Hindlimb muscle (tissue), 1 donor: Measurements from ENCODE around the gene OR56B4. TPM values are rescaled to one million over a fixed set of nuclear protein-coding genes. Genes with fewer than 3 reads are reported as not detected.

Source experiments
- DNase-seq: peaks from one replicate; pipeline ENCODE4 v3.0.0-alpha.2; 2013
- polyA plus RNA-seq: library from polyadenylated mRNA; unstranded; fragments of 120-200 nt; gene quantifications from one replicate; pipeline ENCODE4 v1.2.1, GENCODE V29; 2013; ENCODE audit not compliant: insufficient read length

Gene OR56B4
- polyA plus RNA-seq, 1 donor, result not detected

GRCh38 chr11:6152126-6152525 is 44.6 kb downstream of the OR56B4 start:
- no peak for DNase-seq

- no peak for DNase-seq
These were observed 49.3 kb downstream of the OR56B4 start for GRCh38 chr11:6156628-6157359.

Other genes starting within 250 kb of the OR56B4 start
- not detected for gene OR52E8, start 250.0 kb upstream of the OR56B4 start, polyA plus RNA-seq
- not detected for gene OR52E4, start 227.1 kb upstream of the OR56B4 start, polyA plus RNA-seq
- not detected for gene OR52E5, start 214.5 kb upstream of the OR56B4 start, polyA plus RNA-seq
- gene OR56A3, start 165.4 kb upstream of the OR56B4 start, polyA plus RNA-seq, result not detected
- gene OR56A5, start 139.2 kb upstream of the OR56B4 start, polyA plus RNA-seq, result not detected
- gene OR52L1, start 120.7 kb upstream of the OR56B4 start, polyA plus RNA-seq, result not detected
- gene OR56A4, start 100.7 kb upstream of the OR56B4 start, polyA plus RNA-seq, result not detected
- not detected for gene OR56A1, start 76.9 kb upstream of the OR56B4 start, polyA plus RNA-seq
- gene OR52B2, start 62.6 kb downstream of the OR56B4 start, polyA plus RNA-seq, result not detected
- gene OR52W1, start 91.5 kb downstream of the OR56B4 start, polyA plus RNA-seq, result not detected
- gene C11orf42, start 97.9 kb downstream of the OR56B4 start, polyA plus RNA-seq, result 0.35 TPM
- gene FHIP1B, start 127.0 kb downstream of the OR56B4 start, polyA plus RNA-seq, result 28.8 TPM
- 0.27 TPM for gene CNGA4, start 131.4 kb downstream of the OR56B4 start, polyA plus RNA-seq
- not detected for gene CCKBR, start 152.2 kb downstream of the OR56B4 start, polyA plus RNA-seq
- gene CAVIN3, start 212.8 kb downstream of the OR56B4 start, polyA plus RNA-seq, result 36.7 TPM